CD8-positive, alpha-beta memory T cell (primary cell): ENCODE results near the gene ITGB4. TPM values are rescaled to one million over a fixed set of nuclear protein-coding genes. Genes with fewer than 3 reads are reported as not detected.

Experiments used
- CTCF ChIA-PET: fragments of 350-600 bp; sonication (Branson Sonifier 250); formaldehyde crosslinking; loops from one replicate; lab custom pipeline; 2021; ENCODE audit warnings: antibody characterized with exemption; lab: Charles Lee
- POLR2A ChIA-PET: fragments of 350-600 bp; sonication (Branson Sonifier 250); formaldehyde crosslinking; loops from one replicate; lab custom pipeline; 2021; ENCODE audit warnings: antibody characterized with exemption; lab: Charles Lee
- DNase-seq, 5 donors: peaks; one replicate each; pipeline versions ENCODE4 v3.0.0 to v3.0.0-alpha.2; 2020 to 2022; ENCODE audit warnings: mixed read lengths in 1 of 5
- H3K27ac ChIP-seq: one replicate; pipeline ENCODE4 v1.7.0; 2013; ENCODE audit warnings: low read depth, mild to moderate bottlenecking, low read length, moderate library complexity
- H3K27me3 ChIP-seq: 2 replicates; pipeline ENCODE4 v1.7.0; 2013; ENCODE audit warnings: low read length, mild to moderate bottlenecking; ENCODE audit not compliant: insufficient read depth, poor library complexity, severe bottlenecking
- H3K36me3 ChIP-seq: 2 replicates; pipeline ENCODE4 v1.7.0; 2013; ENCODE audit warnings: mild to moderate bottlenecking, low read length, moderate library complexity; ENCODE audit not compliant: insufficient read depth
- H3K4me1 ChIP-seq: 2 replicates; pipeline ENCODE4 v1.7.0; 2013; ENCODE audit warnings: mild to moderate bottlenecking, low read length, moderate library complexity; ENCODE audit not compliant: insufficient read depth
- H3K4me3 ChIP-seq: 2 replicates; pipeline ENCODE4 v1.7.0; 2013; ENCODE audit warnings: mild to moderate bottlenecking, low read length
- H3K9me3 ChIP-seq: 2 replicates; pipeline ENCODE4 v1.7.0; 2013; ENCODE audit warnings: mild to moderate bottlenecking, low read length
- H3K27ac Mint-ChIP-seq, 8 donors: one replicate each; pipeline ENCODE4 v1.8.0; 2020 to 2021; ENCODE audit warnings: mixed read lengths in 8 of 8, mild to moderate bottlenecking in 6 of 8, inconsistent platforms in 3 of 8, moderate library complexity in 3 of 8
- H3K27me3 Mint-ChIP-seq, 2 donors: one replicate each; pipeline ENCODE4 v1.8.0; 2020 to 2021; ENCODE audit warnings: mixed read lengths in 2 of 2, mild to moderate bottlenecking in 1 of 2, moderate library complexity in 1 of 2
- H3K36me3 Mint-ChIP-seq, 3 donors: one replicate each; pipeline ENCODE4 v1.8.0; 2020 to 2021; ENCODE audit warnings: mixed read lengths in 3 of 3, inconsistent platforms in 1 of 3, mild to moderate bottlenecking in 1 of 3
- H3K4me1 Mint-ChIP-seq, 3 donors: one replicate each; pipeline ENCODE4 v1.8.0; 2020 to 2021; ENCODE audit warnings: mixed read lengths in 3 of 3, inconsistent platforms in 1 of 3, mild to moderate bottlenecking in 1 of 3
- H3K4me3 Mint-ChIP-seq, 7 donors: one replicate each; pipeline ENCODE4 v1.8.0; 2020 to 2021; ENCODE audit warnings: mixed read lengths in 7 of 7, mild to moderate bottlenecking in 6 of 7, moderate library complexity in 4 of 7, inconsistent platforms in 2 of 7
- H3K9me3 Mint-ChIP-seq, 5 donors: one replicate each; pipeline ENCODE4 v1.8.0; 2020 to 2022; ENCODE audit warnings: mixed read lengths in 5 of 5, mild to moderate bottlenecking in 3 of 5, moderate library complexity in 2 of 5, inconsistent platforms in 1 of 5
- polyA plus RNA-seq: library from polyadenylated mRNA; unstranded; fragments of 300-500 nt; fragmentation: Illumina TruSeq; gene quantifications from one replicate; pipeline ENCODE4 v1.2.3, GENCODE V29; 2021
- total RNA-seq, 2 experiments: library from RNA; stranded (reverse); gene quantifications; one replicate each; pipeline ENCODE4 v1.2.3, GENCODE V29; 2021

Gene ITGB4
- total and polyA plus RNA-seq, 3 experiments from 2014 or later, result 1.5 to 2.1 (median 1.8) TPM

DNA sequence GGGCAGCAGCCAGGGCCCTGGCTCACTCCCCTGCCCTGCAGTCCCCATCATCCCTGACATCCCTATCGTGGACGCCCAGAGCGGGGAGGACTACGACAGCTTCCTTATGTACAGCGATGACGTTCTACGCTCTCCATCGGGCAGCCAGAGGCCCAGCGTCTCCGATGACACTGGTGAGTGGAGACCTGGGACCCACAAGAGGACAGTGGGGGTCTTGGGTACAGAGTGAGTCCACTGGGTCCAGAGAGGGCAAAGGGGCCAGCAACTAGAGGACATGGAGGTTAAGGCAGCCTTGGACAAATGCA, 31.1 kb downstream of the ITGB4 start:
- Mint-ChIP-seq H3K36me3 (no peaks in the 10 kb centered on the region), H3K9me3 (no peaks in the 10 kb centered on the region), H3K27ac (peak overlapping the region in 2 of 8 donors; percentile 21 to 50), H3K4me3 (peak overlapping the region in 3 of 7 donors; percentile 19 to 59 (median 33)), H3K27me3 (peaks cover 0 to 4% of the 10 kb centered on the region in 2 donors), H3K4me1 (peaks cover 15 to 24% (median 16%) of the 10 kb centered on the region in 3 donors)
- no peaks in the 10 kb centered on the region for H3K27me3 ChIP-seq
- ChIA-PET POLR2A (interaction anchor here (1.2 to 2.3 kb wide), 2 partner anchors 31 to 92 kb away, joined by 3 to 8 read pairs; partner anchors contain the start of gene UNC13D), CTCF (interaction anchor here (1.3 to 4.9 kb wide), 14 partner anchors 12 to 327 kb away, joined by 3 to 63 read pairs (median 10); partner anchors contain the start of genes GALK1, SMIM5, UNC13D and UNK)
- H3K36me3 ChIP-seq, result no peaks in the 10 kb centered on the region
- peaks cover 17% of the 10 kb centered on the region for H3K4me1 ChIP-seq
- no peaks in the 10 kb centered on the region for H3K9me3 ChIP-seq
- no peak overlapping the region for H3K4me3 ChIP-seq
- no peak overlapping the region for H3K27ac ChIP-seq
- no peak for DNase-seq

- Histone ChIP-seq H3K27me3 (no peaks in the 10 kb centered on the region), H3K4me3 (peak overlapping the region; percentile 63), H3K27ac (no peak overlapping the region), H3K4me1 (peaks cover 17% of the 10 kb centered on the region), H3K9me3 (no peaks in the 10 kb centered on the region), H3K36me3 (no peaks in the 10 kb centered on the region)
- POLR2A ChIA-PET, result interaction anchor here (0.6 to 2.3 kb wide), 17 partner anchors 10 to 293 kb away, joined by 3 to 19 read pairs (median 3); partner anchors contain the start of genes GALK1, TRIM47, UNC13D and UNK
- DNase-seq, result no peak
- H3K9me3 Mint-ChIP-seq, result no peaks in the 10 kb centered on the region
- peak overlapping the region in 6 of 7 donors; percentile 61 to 85 (median 72) for H3K4me3 Mint-ChIP-seq
- peaks cover 0 to 3% (median 0%) of the 10 kb centered on the region in 3 donors for H3K36me3 Mint-ChIP-seq
- H3K27me3 Mint-ChIP-seq, result peaks cover 0 to 1% of the 10 kb centered on the region in 2 donors
- peak overlapping the region in 4 of 8 donors; percentile 10 to 74 (median 58) for H3K27ac Mint-ChIP-seq
- H3K4me1 Mint-ChIP-seq, result peaks cover 11 to 19% (median 12%) of the 10 kb centered on the region in 3 donors
- CTCF ChIA-PET, result interaction anchor here (0.6 to 4.9 kb wide), 59 partner anchors 8 to 327 kb away, joined by 3 to 63 read pairs (median 5); partner anchors contain the start of genes GALK1, RECQL5, SAP30BP and SMIM5
Observed at GRCh38 chr17:75752802-75753513, 31.7 kb downstream of the ITGB4 start.

- ChIA-PET POLR2A (interaction anchor here (0.6 to 2.3 kb wide), 18 partner anchors 9 to 292 kb away, joined by 3 to 19 read pairs (median 3); partner anchors contain the start of genes GALK1, TRIM47, UNC13D and UNK), CTCF (interaction anchor here (0.5 to 4.9 kb wide), 64 partner anchors 9 to 1351 kb away, joined by 3 to 63 read pairs (median 4); partner anchors contain the start of genes GALK1, RECQL5, SAP30BP and SMIM5)
- H3K9me3 ChIP-seq, result no peaks in the 10 kb centered on the region
- H3K4me1 ChIP-seq, result peaks cover 17% of the 10 kb centered on the region
- Mint-ChIP-seq H3K36me3 (peaks cover 0 to 3% (median 0%) of the 10 kb centered on the region in 3 donors), H3K4me3 (peak overlapping the region in 6 of 7 donors; percentile 61 to 85 (median 72)), H3K27ac (peak overlapping the region in 3 of 8 donors; percentile 10 to 74 (median 66)), H3K9me3 (no peaks in the 10 kb centered on the region), H3K4me1 (peaks cover 11 to 18% (median 12%) of the 10 kb centered on the region in 3 donors), H3K27me3 (no peaks in the 10 kb centered on the region)
- DNase-seq, result peak; percentile 68 to 80 (median 71)
- no peaks in the 10 kb centered on the region for H3K27me3 ChIP-seq
- H3K36me3 ChIP-seq, result no peaks in the 10 kb centered on the region
- H3K4me3 ChIP-seq, result peak overlapping the region; percentile 63
- H3K27ac ChIP-seq, result no peak overlapping the region
Observed at GRCh38 chr17:75753514-75754377, 32.5 kb downstream of the ITGB4 start.

- Histone ChIP-seq H3K9me3 (no peaks in the 10 kb centered on the region), H3K27ac (no peak overlapping the region), H3K27me3 (no peaks in the 10 kb centered on the region), H3K4me3 (no peak overlapping the region), H3K36me3 (no peaks in the 10 kb centered on the region), H3K4me1 (peaks cover 15% of the 10 kb centered on the region)
- CTCF ChIA-PET, result interaction anchor here (0.6 to 4.9 kb wide), 23 partner anchors 9 to 416 kb away, joined by 3 to 63 read pairs (median 5); partner anchors contain the start of genes GALK1, SMIM5, UNC13D and UNK
- peak overlapping the region; percentile 13 to 90 (median 67) for H3K4me3 Mint-ChIP-seq
- POLR2A ChIA-PET, result interaction anchor here (1.3 to 2.3 kb wide), 7 partner anchors 10 to 101 kb away, joined by 3 to 19 read pairs (median 11); partner anchors contain the start of genes GALK1, UNC13D, UNK and WBP2
- H3K27me3 Mint-ChIP-seq, result no peaks in the 10 kb centered on the region
- H3K36me3 Mint-ChIP-seq, result peaks cover 0 to 6% (median 2%) of the 10 kb centered on the region in 3 donors
- no peak for DNase-seq
- no peaks in the 10 kb centered on the region for H3K9me3 Mint-ChIP-seq
- peaks cover 10 to 18% (median 12%) of the 10 kb centered on the region in 3 donors for H3K4me1 Mint-ChIP-seq
- H3K27ac Mint-ChIP-seq, result peak overlapping the region in 6 of 8 donors; percentile 32 to 97 (median 72)
Observed at GRCh38 chr17:75754378-75755204, 33.3 kb downstream of the ITGB4 start.

DNA sequence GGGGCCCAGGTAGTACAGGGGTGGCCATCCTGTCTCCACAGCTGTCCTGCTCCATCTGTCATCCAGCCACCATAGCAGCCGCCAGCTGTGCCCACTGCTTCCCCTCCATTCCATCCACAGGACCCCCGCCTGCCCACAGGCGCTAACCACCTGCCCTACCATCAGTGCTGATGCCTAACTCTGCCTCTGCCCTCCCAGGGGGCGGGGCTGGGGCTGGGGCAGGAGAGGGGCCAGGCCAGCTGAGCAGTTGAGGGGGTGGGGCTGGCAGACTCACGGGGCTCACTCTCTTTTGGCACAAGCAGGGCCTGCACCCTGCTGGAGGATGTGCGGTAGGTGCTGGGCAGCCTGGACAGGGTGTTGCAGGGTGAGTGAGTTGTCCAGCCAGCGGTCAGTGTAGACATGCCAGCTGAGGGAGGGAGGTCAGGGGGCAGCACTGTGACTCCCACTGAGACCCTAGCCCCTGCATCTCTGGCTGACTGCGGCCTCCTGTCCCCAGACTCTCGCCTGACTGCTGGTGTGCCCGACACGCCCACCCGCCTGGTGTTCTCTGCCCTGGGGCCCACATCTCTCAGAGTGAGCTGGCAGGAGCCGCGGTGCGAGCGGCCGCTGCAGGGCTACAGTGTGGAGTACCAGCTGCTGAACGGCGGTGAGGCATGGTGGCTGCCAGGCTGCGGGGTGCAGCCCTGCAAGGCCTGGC, 34.1 kb downstream of the ITGB4 start:
- no peak for DNase-seq
- ChIA-PET POLR2A (interaction anchor here (2.3 kb wide), 1 partner anchor 100 kb away, joined by 13 read pairs; the partner anchor contains the start of gene WBP2), CTCF (interaction anchor here (2.0 to 4.9 kb wide), 3 partner anchors 9 to 90 kb away, joined by 5 to 63 read pairs (median 13); partner anchors contain the start of genes GALK1 and UNC13D)
- Histone ChIP-seq H3K36me3 (no peaks in the 10 kb centered on the region), H3K27me3 (no peaks in the 10 kb centered on the region), H3K9me3 (no peaks in the 10 kb centered on the region), H3K4me3 (no peak overlapping the region), H3K4me1 (peaks cover 8% of the 10 kb centered on the region), H3K27ac (no peak overlapping the region)
- Mint-ChIP-seq H3K4me1 (peaks cover 5 to 12% (median 8%) of the 10 kb centered on the region in 3 donors), H3K27me3 (no peaks in the 10 kb centered on the region), H3K27ac (no peak overlapping the region), H3K9me3 (no peaks in the 10 kb centered on the region), H3K36me3 (peaks cover 0 to 6% (median 2%) of the 10 kb centered on the region in 3 donors), H3K4me3 (peak overlapping the region in 3 of 7 donors; percentile 63 to 74 (median 67))

- Mint-ChIP-seq H3K4me3 (peak overlapping the region in 2 of 7 donors; percentile 10 to 68), H3K4me1 (peaks cover 5 to 12% (median 8%) of the 10 kb centered on the region in 3 donors), H3K27me3 (no peaks in the 10 kb centered on the region), H3K36me3 (peaks cover 0 to 6% (median 2%) of the 10 kb centered on the region in 3 donors), H3K9me3 (no peaks in the 10 kb centered on the region), H3K27ac (peak overlapping the region in 1 of 8 donors; percentile 33)
- DNase-seq, result no peak
- POLR2A ChIA-PET, result no interaction called here
- Histone ChIP-seq H3K9me3 (no peaks in the 10 kb centered on the region), H3K36me3 (no peaks in the 10 kb centered on the region), H3K4me3 (no peak overlapping the region), H3K27me3 (no peaks in the 10 kb centered on the region), H3K4me1 (peaks cover 8% of the 10 kb centered on the region), H3K27ac (no peak overlapping the region)
- CTCF ChIA-PET, result interaction anchor here (1.5 to 4.9 kb wide), 3 partner anchors 8 to 90 kb away, joined by 5 to 63 read pairs (median 5); partner anchors contain the start of gene GALK1
Observed at GRCh38 chr17:75755990-75756389, 34.7 kb downstream of the ITGB4 start.
